IMR-90 (cell line): ENCODE measurements around the gene TMEM117. TPM values are rescaled to one million over a fixed set of nuclear protein-coding genes. Genes with fewer than 3 reads are reported as not detected.

Source experiments
- ATAC-seq: fragments of 200-7000 bp; cut with Tn5 transposase; 2 replicates; pipeline ENCODE4 v1.9.1; 2020; ENCODE audit warnings: low read depth, mild to moderate bottlenecking, moderate library complexity
- BruUV-seq: library from RNA; stranded (reverse); fragments of 400-500 nt; replicated peaks from 2 replicates; lab custom pipeline; 2021; lab: Mats Ljungman, UMichigan
- CTCF ChIA-PET: fragments of 300-600 bp; formaldehyde crosslinking; extraction: SDS; loops from one replicate; lab custom pipeline; 2021; ENCODE audit warnings: antibody characterized with exemption; lab: Yijun Ruan, JAX
- POLR2A ChIA-PET: fragments of 300-600 bp; sonication (Branson Sonifier 250); formaldehyde crosslinking; loops from one replicate; lab custom pipeline; 2022; ENCODE audit warnings: antibody characterized with exemption; ENCODE audit not compliant: unreplicated experiment; lab: Charles Lee
- DNase-seq: peaks from one replicate; pipeline ENCODE4 v3.0.0; 2013
- H2AFZ ChIP-seq: replicated peaks from 2 replicates; pipeline ENCODE3; 2013; ENCODE audit warnings: low read length, mild to moderate bottlenecking; ENCODE audit not compliant: poor library complexity
- H2AK5ac ChIP-seq: 2 replicates; pipeline ENCODE4 v1.6.1; 2013; ENCODE audit warnings: low read depth, low read length, inconsistent platforms
- H2AK9ac ChIP-seq: replicated peaks from 2 replicates; pipeline ENCODE3; 2013; ENCODE audit warnings: mild to moderate bottlenecking, low read depth, low read length, moderate library complexity; ENCODE audit not compliant: poor library complexity
- H2BK120ac ChIP-seq: 2 replicates; pipeline ENCODE4 v1.6.1; 2013; ENCODE audit warnings: low read depth, low read length, inconsistent platforms
- H2BK15ac ChIP-seq: 3 replicates; pipeline ENCODE4 v1.6.1; 2013; ENCODE audit warnings: low read depth, low read length, inconsistent platforms
- H2BK20ac ChIP-seq: 2 replicates; pipeline ENCODE4 v1.6.1; 2013; ENCODE audit warnings: low read depth, mild to moderate bottlenecking, inconsistent platforms, low read length, moderate library complexity
- H2BK5ac ChIP-seq: 2 replicates; pipeline ENCODE4 v1.6.1; 2013; ENCODE audit warnings: mild to moderate bottlenecking, low read depth, low read length, inconsistent platforms; ENCODE audit not compliant: poor library complexity, severe bottlenecking
- H3K14ac ChIP-seq: replicated peaks from 2 replicates; pipeline ENCODE4 v1.6.1; 2013; ENCODE audit warnings: low read depth, low read length, inconsistent platforms
- H3K18ac ChIP-seq: 2 replicates; pipeline ENCODE4 v1.6.1; 2013; ENCODE audit warnings: low read depth, low read length, control low read depth
- H3K23ac ChIP-seq: 2 replicates; pipeline ENCODE4 v1.6.1; 2013; ENCODE audit warnings: low read depth, low read length, inconsistent platforms
- H3K27ac ChIP-seq: 2 replicates; pipeline ENCODE4 v1.5.1; 2013; ENCODE audit warnings: mild to moderate bottlenecking, control low read depth, low read length; ENCODE audit not compliant: insufficient read depth
- H3K27me3 ChIP-seq: 2 replicates; pipeline ENCODE4 v1.6.1; 2013; ENCODE audit warnings: low read length; ENCODE audit not compliant: control insufficient read depth, insufficient read depth
- H3K36me3 ChIP-seq: 2 replicates; pipeline ENCODE4 v1.6.1; 2013; ENCODE audit warnings: low read length, mixed read lengths; ENCODE audit not compliant: control insufficient read depth, insufficient read depth
- H3K4ac ChIP-seq: 2 replicates; pipeline ENCODE4 v1.6.1; 2013; ENCODE audit warnings: low read depth, low read length, inconsistent platforms
- H3K4me1 ChIP-seq: 2 replicates; pipeline ENCODE4 v1.6.1; 2013; ENCODE audit warnings: low read length, mixed read lengths; ENCODE audit not compliant: control insufficient read depth, insufficient read depth
- H3K4me2 ChIP-seq: 2 replicates; pipeline ENCODE4 v1.6.1; 2013; ENCODE audit warnings: low read depth, mild to moderate bottlenecking, control low read depth, low read length, moderate library complexity
- H3K4me3 ChIP-seq: 2 replicates; pipeline ENCODE4 v1.5.1; 2013; ENCODE audit warnings: low read depth, mild to moderate bottlenecking, control low read depth, low read length, moderate library complexity; ENCODE audit not compliant: insufficient read depth
- H3K56ac ChIP-seq: 2 replicates; pipeline ENCODE4 v1.6.1; 2013; ENCODE audit warnings: low read length, inconsistent platforms; ENCODE audit not compliant: insufficient read depth; ENCODE audit errors: extremely low read depth
- H3K79me1 ChIP-seq, 2 experiments: 2 replicates each; pipeline ENCODE4 v1.6.1; 2013; ENCODE audit warnings: low read length in 2 of 2, inconsistent platforms in 1 of 2, low read depth in 1 of 2
- H3K9ac ChIP-seq: 2 replicates; pipeline ENCODE4 v1.6.1; 2013; ENCODE audit warnings: low read depth, low read length, control low read depth
- H3K9me1 ChIP-seq: 2 replicates; pipeline ENCODE4 v1.6.1; 2013; ENCODE audit warnings: low read length, inconsistent platforms; ENCODE audit not compliant: insufficient read depth
- H3K9me3 ChIP-seq: 2 replicates; pipeline ENCODE4 v1.6.1; 2013; ENCODE audit warnings: low read length; ENCODE audit not compliant: control insufficient read depth, insufficient read depth
- H4K20me1 ChIP-seq: 2 replicates; pipeline ENCODE4 v1.6.1; 2013; ENCODE audit warnings: low read length, inconsistent platforms; ENCODE audit not compliant: insufficient read depth
- H4K5ac ChIP-seq: 2 replicates; pipeline ENCODE4 v1.6.1; 2013; ENCODE audit warnings: mild to moderate bottlenecking, low read depth, low read length, control low read depth
- H4K8ac ChIP-seq, 2 experiments: 2 replicates each; pipeline ENCODE4 v1.6.1; 2013; ENCODE audit warnings: low read depth in 2 of 2, low read length in 2 of 2, control low read depth in 1 of 2, inconsistent platforms in 1 of 2
- H4K91ac ChIP-seq: 2 replicates; pipeline ENCODE4 v1.6.1; 2013; ENCODE audit warnings: low read depth, low read length, inconsistent platforms; ENCODE audit not compliant: insufficient read depth
- RCOR1 ChIP-seq: IDR thresholded peaks from 2 replicates; pipeline ENCODE4 v1.6.1; 2012; ENCODE audit warnings: mild to moderate bottlenecking, low read length, improper control_type of control experiment; ENCODE audit not compliant: insufficient replicate concordance
- SMC3 ChIP-seq: fragments of 150-350 bp; IDR thresholded peaks from 2 replicates; pipeline ENCODE4 v1.6.1; 2016; ENCODE audit warnings: low read depth, mild to moderate bottlenecking, antibody characterized with exemption, low read length, moderate library complexity
- WGBS, 2 experiments: methylation state at CpG; one replicate each; pipeline versions ENCODE4 v1.1.5 to v1.1.7; 2013; ENCODE audit warnings: missing lambda C conversion rate in 2 of 2; ENCODE audit not compliant: insufficient read length in 1 of 2; ENCODE audit errors: extremely low coverage in 2 of 2; 5-methylcytosine and 5-hydroxymethylcytosine counted together
- dilution Hi-C: fragments of 300-500 bp; cut with HindIII; formaldehyde crosslinking; loops from one replicate; pipeline ENCODE4 v1.14.3; 2018; ENCODE audit warnings: low sequenced_read_pairs; ENCODE audit not compliant: unreplicated experiment
- in situ Hi-C: fragments of 300-500 bp; cut with MboI; formaldehyde crosslinking; loops from 3 replicates; pipeline ENCODE4 v1.14.3; 2019; ENCODE audit warnings: low sequenced_read_pairs, inconsistent platforms, mixed read lengths
- intact Hi-C: fragments of 100-400 bp; cut with micrococcal nuclease; formaldehyde crosslinking; loops from 2 replicates; pipeline ENCODE4 v1.10.0; 2022
- polyA plus RNA-seq, 3 experiments: library from polyadenylated mRNA; depleted of rRNA; stranded (reverse); fragments of >200 nt; gene quantifications; 2 replicates each; pipeline ENCODE4 v1.2.3, GENCODE V29; 2012; ENCODE audit warnings: low replicate concordance in 1 of 3
- total RNA-seq: library from RNA; depleted of rRNA; stranded (reverse); fragments of >200 nt; gene quantifications from 2 replicates; pipeline ENCODE4 v1.2.3, GENCODE V29; 2012

Gene TMEM117
- total and polyA plus RNA-seq, 2 of the 4 experiments (the other 2 are of a cell fraction), result 8.7 to 21.0 TPM

- Histone ChIP-seq H3K9ac (no peak overlapping the region), H3K9me1 (no peaks in the 10 kb centered on the region), H3K27me3 (no peaks in the 10 kb centered on the region), H3K79me1 (no peaks in the 10 kb centered on the region), H3K36me3 (no peaks in the 10 kb centered on the region), H4K8ac (no peak overlapping the region), H3K4me1 (no peaks in the 10 kb centered on the region), H3K23ac (no peak overlapping the region), H2BK15ac (no peak overlapping the region), H3K14ac (no peak overlapping the region), H3K4me2 (no peak overlapping the region), H2BK5ac (no peak overlapping the region), H3K9me3 (no peaks in the 10 kb centered on the region), H3K4ac (no peak overlapping the region), H2AFZ (no peak overlapping the region), H4K5ac (no peak overlapping the region), H3K4me3 (no peak overlapping the region), H3K27ac (no peak overlapping the region), H2AK9ac (no peak overlapping the region), H3K56ac (no peak overlapping the region), H2AK5ac (no peak overlapping the region), H4K91ac (no peak overlapping the region), H4K20me1 (no peaks in the 10 kb centered on the region), H2BK120ac (no peak overlapping the region), H3K18ac (no peak overlapping the region), H2BK20ac (no peak overlapping the region)
- BruUV-seq, result no TSS peak
- intact Hi-C loops (no loop called here), dilution Hi-C loops (no loop called here), in situ Hi-C loops (no loop called here)
- ChIA-PET CTCF (no interaction called here), POLR2A (no interaction called here)
- WGBS, 2 experiments, result no CpG with 5 or more reads among the region's 1 CpG
- no peak for ATAC-seq
- DNase-seq, result no peak
- TF ChIP-seq SMC3 (no peak), RCOR1 (no peak)
These were observed 531.3 kb downstream of the TMEM117 start for GRCh38 chr12:44367136-44367535.
